Endothelial cell of umbilical vein (primary cell): ENCODE data around the gene WFDC13. TPM values are rescaled to one million over a fixed set of nuclear protein-coding genes. Genes with fewer than 3 reads are reported as not detected.

Source experiments
- BruUV-seq: library from RNA; stranded (reverse); fragments of 400-500 nt; replicated peaks from 2 replicates; lab custom pipeline; 2021; lab: Mats Ljungman, UMichigan
- CTCF ChIA-PET: fragments of 300-600, 350-600 bp; sonication (Branson Sonifier 250); formaldehyde crosslinking; loops from one replicate; lab custom pipeline; 2021; ENCODE audit warnings: antibody characterized with exemption, inconsistent platforms; lab: Charles Lee
- POLR2A ChIA-PET: fragments of 300-600, 350-600 bp; sonication (Branson Sonifier 250); formaldehyde crosslinking; loops from one replicate; lab custom pipeline; 2021; ENCODE audit warnings: antibody characterized with exemption, inconsistent platforms; lab: Charles Lee
- DNase-seq: peaks from one replicate; pipeline ENCODE4 v3.0.0-alpha.2; 2011; ENCODE audit warnings: low read depth, low spot score
- FAIRE-seq: peaks from 2 replicates; lab custom pipeline; 2011; peaks lifted over from hg19 to GRCh38; lab: Jason Lieb, UNC
- H2AFZ ChIP-seq: 2 replicates; pipeline ENCODE4 v1.6.0; 2012; ENCODE audit warnings: low read depth, low read length, control low read depth, inconsistent platforms
- H3K27ac ChIP-seq: 2 replicates; pipeline ENCODE4 v1.5.1; 2011; ENCODE audit warnings: low read depth, mild to moderate bottlenecking, control low read depth, low read length, moderate library complexity; ENCODE audit not compliant: insufficient read depth
- H3K27me3 ChIP-seq, 2 experiments: 2 replicates each; pipeline versions ENCODE4 v1.6.0 to v1.6.1; 2011; ENCODE audit warnings: low read length in 2 of 2, mixed read lengths in 1 of 2; ENCODE audit not compliant: control insufficient read depth in 2 of 2, insufficient read depth in 2 of 2
- H3K36me3 ChIP-seq, 2 experiments: 2 replicates in 1 of 2; 3 replicates in 1 of 2; pipeline ENCODE4 v1.5.1; 2011; ENCODE audit warnings: low read length in 2 of 2, mild to moderate bottlenecking in 1 of 2, moderate library complexity in 1 of 2; ENCODE audit not compliant: control insufficient read depth in 2 of 2, insufficient read depth in 2 of 2; ENCODE audit errors: extremely low read depth in 1 of 2
- H3K4me1 ChIP-seq: 3 replicates; pipeline ENCODE4 v1.5.1; 2011; ENCODE audit warnings: mild to moderate bottlenecking, low read length; ENCODE audit not compliant: control insufficient read depth, insufficient read depth; ENCODE audit errors: extremely low read depth
- H3K4me2 ChIP-seq: 2 replicates; pipeline ENCODE4 v1.6.1; 2011; ENCODE audit warnings: low read length, control low read depth, mixed read lengths; ENCODE audit not compliant: insufficient read depth
- H3K4me3 ChIP-seq, 3 experiments: fragments of 200-600 bp in 1 of 3; sonication (generic), shearing (Covaris generic) in 1 of 3; replicated peaks in 1 of 3; 2 replicates each; pipeline ENCODE4 v1.5.1; 2011 to 2016; ENCODE audit warnings: control low read depth in 3 of 3, low read length in 3 of 3, mild to moderate bottlenecking in 2 of 3, inconsistent platforms in 1 of 3, low read depth in 1 of 3, moderate library complexity in 1 of 3; ENCODE audit not compliant: insufficient read depth in 1 of 3
- H3K79me2 ChIP-seq: 2 replicates; pipeline ENCODE4 v1.6.0; 2012; ENCODE audit warnings: low read length, inconsistent platforms; ENCODE audit not compliant: control insufficient read depth, insufficient read depth
- H3K9ac ChIP-seq: replicated peaks from 2 replicates; pipeline ENCODE3; 2011; ENCODE audit warnings: low read length, control low read depth; ENCODE audit not compliant: insufficient read depth; ENCODE audit errors: extremely low read depth
- H3K9me1 ChIP-seq: replicated peaks from 3 replicates; pipeline ENCODE4 v1.6.0; 2011; ENCODE audit warnings: mild to moderate bottlenecking, low read length; ENCODE audit not compliant: control insufficient read depth, insufficient read depth; ENCODE audit errors: extremely low read depth
- H3K9me3 ChIP-seq: replicated peaks from 2 replicates; pipeline ENCODE4 v1.5.1; 2012; ENCODE audit warnings: low read length, inconsistent platforms; ENCODE audit not compliant: control insufficient read depth, insufficient read depth
- H4K20me1 ChIP-seq: replicated peaks from 2 replicates; pipeline ENCODE3; 2011; ENCODE audit warnings: mild to moderate bottlenecking, low read length; ENCODE audit not compliant: control insufficient read depth, insufficient read depth; ENCODE audit errors: extremely low read depth
- FOS ChIP-seq: IDR thresholded peaks from 2 replicates; pipeline ENCODE4 v1.6.1; 2011; ENCODE audit warnings: mild to moderate bottlenecking, low read length, moderate library complexity, borderline replicate concordance; ENCODE audit not compliant: insufficient read depth
- GATA2 ChIP-seq: IDR thresholded peaks from 2 replicates; pipeline ENCODE4 v1.7.0; 2011; ENCODE audit warnings: low read depth, mild to moderate bottlenecking, moderate library complexity, mixed read lengths, low read length; ENCODE audit not compliant: insufficient read length, insufficient read depth
- JUN ChIP-seq: IDR thresholded peaks from 2 replicates; pipeline ENCODE4 v1.6.1; 2011; ENCODE audit warnings: borderline replicate concordance, low read depth; ENCODE audit not compliant: insufficient read length, insufficient read depth
- MAX ChIP-seq: IDR thresholded peaks from 2 replicates; pipeline ENCODE4 v1.6.1; 2011; ENCODE audit not compliant: insufficient read depth, insufficient read length
- MYC ChIP-seq: IDR thresholded peaks from one replicate; pipeline ENCODE4 v1.6.1; 2011; ENCODE audit warnings: mild to moderate bottlenecking, low read depth, low read length
- POLR2A ChIP-seq: IDR thresholded peaks from 2 replicates; pipeline ENCODE4 v1.6.1; 2012; ENCODE audit warnings: low read depth, mild to moderate bottlenecking, control low read depth, low read length
- POLR2AphosphoS5 ChIP-seq: IDR thresholded peaks from 2 replicates; pipeline ENCODE4 v1.6.1; 2012; ENCODE audit warnings: low read depth, mild to moderate bottlenecking, control low read depth, low read length, moderate library complexity; ENCODE audit not compliant: insufficient read depth
- dilution Hi-C: fragments of 300-500 bp; cut with MboI; formaldehyde crosslinking; loops from one replicate; pipeline ENCODE4 v1.15.0; 2019; ENCODE audit warnings: low sequenced_read_pairs; ENCODE audit not compliant: extremely low pct_ligation_motif_present
- intact Hi-C: fragments of 100-400 bp; cut with micrococcal nuclease; formaldehyde crosslinking; loops from one replicate; pipeline ENCODE4 v1.10.0; 2022
- microRNA-seq: library from miRNA; unstranded; fragments of <30 nt; microRNA quantifications from one replicate; pipeline ENCODE4 v1.2.0, GENCODE V29; 2021; ENCODE audit warnings: borderline number of aligned reads, borderline replicate concordance
- polyA plus RNA-seq, 4 experiments: library from polyadenylated mRNA; depleted of rRNA in 3 of 4; stranded (reverse) in 3 of 4; unstranded in 1 of 4; fragments of >200 nt; gene quantifications; 2 replicates each; pipeline versions ENCODE4 v1.2.1 to v1.2.3, GENCODE V29; 2011 to 2012; ENCODE audit warnings: missing spikeins in 1 of 4
- small RNA-seq: library from RNA; depleted of rRNA; stranded (forward); fragments of <200 nt; gene quantifications from one replicate; pipeline ENCODE3, GENCODE V24; 2012; ENCODE audit warnings: low replicate concordance, low read depth; ENCODE audit not compliant: insufficient read depth, insufficient read length
- total RNA-seq: library from RNA; stranded (reverse); gene quantifications from 2 replicates; pipeline ENCODE4 v1.2.3, GENCODE V29; 2021

Gene WFDC13
- total and polyA plus RNA-seq, 2 donors (not counting 3 experiments of a cell fraction or from before 2014, with no cell fraction given) = not detected

GRCh38 chr20:45758096-45758495 is 56.3 kb downstream of the WFDC13 start:
- H3K4me2 ChIP-seq = no peak overlapping the region
- FAIRE-seq (no peak), DNase-seq (no peak)
- H3K4me3 ChIP-seq = no peak overlapping the region
- no peak for TF ChIP-seq FOS
- TF ChIP-seq MYC = no peak
- TF ChIP-seq JUN = no peak
- no peak for TF ChIP-seq GATA2
- no peak for TF ChIP-seq POLR2A
- no peak for TF ChIP-seq MAX
- no peak for TF ChIP-seq POLR2AphosphoS5
- no TSS peak for BruUV-seq
- dilution Hi-C loops = no loop called here
- H3K27me3 ChIP-seq = peaks cover 0 to 2% of the 10 kb centered on the region in 2 experiments
- no peak overlapping the region for H3K27ac ChIP-seq
- no peak overlapping the region for H3K9ac ChIP-seq
- CTCF ChIA-PET = interaction anchor here (0.5 to 1.1 kb wide), 2 partner anchors 12 to 13 kb away, joined by 3 to 4 read pairs; no protein-coding TSS in a partner anchor
- no peaks in the 10 kb centered on the region for H3K9me3 ChIP-seq
- H2AFZ ChIP-seq = no peak overlapping the region
- intact Hi-C loops = no loop called here
- POLR2A ChIA-PET = no interaction called here
- no peaks in the 10 kb centered on the region for H3K4me1 ChIP-seq
- no peaks in the 10 kb centered on the region for H3K36me3 ChIP-seq
- H3K9me1 ChIP-seq = no peaks in the 10 kb centered on the region
- H3K79me2 ChIP-seq = no peaks in the 10 kb centered on the region
- H4K20me1 ChIP-seq = no peaks in the 10 kb centered on the region

Small RNA genes lying within 50 kb of the gene (microRNA-seq; reads per million reads assigned to microRNA genes)
- gene MIR3617 = not detected

Small RNA genes lying within 50 kb of the gene (small RNA-seq; reads per million reads assigned to genes)
- not detected for gene MIR3617
- gene SPINT5P = not detected

Other genes with a start within 250 kb of the WFDC13 start
- not detected in 2 replicates for gene WFDC2, start 232.3 kb upstream of the WFDC13 start, total RNA-seq
- gene WFDC2, start 232.3 kb upstream of the WFDC13 start, polyA plus RNA-seq = 0.22 TPM in 1 of 2 replicates, not detected in the other
- not detected in 2 replicates for gene SPINT3, start 186.4 kb upstream of the WFDC13 start, total RNA-seq
- not detected in 2 replicates for gene SPINT3, start 186.4 kb upstream of the WFDC13 start, polyA plus RNA-seq
- not detected in 2 replicates for gene WFDC6, start 162.6 kb upstream of the WFDC13 start, total RNA-seq
- not detected in 2 replicates for gene WFDC6, start 162.6 kb upstream of the WFDC13 start, polyA plus RNA-seq
- not detected in 2 replicates for gene EPPIN, start 154.6 kb upstream of the WFDC13 start, total RNA-seq
- gene EPPIN, start 154.6 kb upstream of the WFDC13 start, polyA plus RNA-seq = not detected in 2 replicates
- gene WFDC8, start 122.8 kb upstream of the WFDC13 start, total RNA-seq = not detected in 2 replicates
- gene WFDC8, start 122.8 kb upstream of the WFDC13 start, polyA plus RNA-seq = not detected in 2 replicates
- gene WFDC10A, start 72.3 kb upstream of the WFDC13 start, total RNA-seq = not detected in 2 replicates
- not detected in 2 replicates for gene WFDC10A, start 72.3 kb upstream of the WFDC13 start, polyA plus RNA-seq
- not detected in 2 replicates for gene WFDC9, start 70.8 kb upstream of the WFDC13 start, total RNA-seq
- gene WFDC9, start 70.8 kb upstream of the WFDC13 start, polyA plus RNA-seq = not detected in 2 replicates
- gene WFDC11, start 31.8 kb upstream of the WFDC13 start, total RNA-seq = not detected in 2 replicates
- gene WFDC11, start 31.8 kb upstream of the WFDC13 start, polyA plus RNA-seq = not detected in 2 replicates
- gene WFDC10B, start 3.0 kb downstream of the WFDC13 start, total RNA-seq = not detected in 2 replicates
- not detected in 2 replicates for gene WFDC10B, start 3.0 kb downstream of the WFDC13 start, polyA plus RNA-seq
- not detected in 2 replicates for gene SPINT4, start 20.3 kb downstream of the WFDC13 start, total RNA-seq
- not detected in 2 replicates for gene SPINT4, start 20.3 kb downstream of the WFDC13 start, polyA plus RNA-seq
- gene WFDC3, start 89.8 kb downstream of the WFDC13 start, total RNA-seq = not detected in 2 replicates
- 0.39 TPM in 1 of 2 replicates, not detected in the other for gene WFDC3, start 89.8 kb downstream of the WFDC13 start, polyA plus RNA-seq
- 31.9 and 33.7 TPM in 2 replicates for gene DNTTIP1, start 89.9 kb downstream of the WFDC13 start, total RNA-seq
- 38.4 and 40.5 TPM in 2 replicates for gene DNTTIP1, start 89.9 kb downstream of the WFDC13 start, polyA plus RNA-seq
- 108 and 129 TPM in 2 replicates for gene UBE2C, start 110.6 kb downstream of the WFDC13 start, total RNA-seq
- gene UBE2C, start 110.6 kb downstream of the WFDC13 start, polyA plus RNA-seq = 130 and 135 TPM in 2 replicates
- not detected in 2 replicates for gene TNNC2, start 125.3 kb downstream of the WFDC13 start, total RNA-seq
- 0.19 and 0.26 TPM in 2 replicates for gene TNNC2, start 125.3 kb downstream of the WFDC13 start, polyA plus RNA-seq
- gene SNX21, start 131.8 kb downstream of the WFDC13 start, total RNA-seq = 11.9 and 14.9 TPM in 2 replicates
- 11.6 and 14.8 TPM in 2 replicates for gene SNX21, start 131.8 kb downstream of the WFDC13 start, polyA plus RNA-seq
- 15.5 and 15.8 TPM in 2 replicates for gene ACOT8, start 155.4 kb downstream of the WFDC13 start, total RNA-seq
- gene ACOT8, start 155.4 kb downstream of the WFDC13 start, polyA plus RNA-seq = 50.9 and 58.8 TPM in 2 replicates
- 4.2 and 4.4 TPM in 2 replicates for gene ZSWIM3, start 155.6 kb downstream of the WFDC13 start, total RNA-seq
- gene ZSWIM3, start 155.6 kb downstream of the WFDC13 start, polyA plus RNA-seq = 3.8 and 4.5 TPM in 2 replicates
- gene ZSWIM1, start 179.2 kb downstream of the WFDC13 start, total RNA-seq = 10.0 and 11.3 TPM in 2 replicates
- 8.5 and 9.4 TPM in 2 replicates for gene ZSWIM1, start 179.2 kb downstream of the WFDC13 start, polyA plus RNA-seq
- gene SPATA25, start 185.6 kb downstream of the WFDC13 start, total RNA-seq = 1.3 TPM in 1 of 2 replicates, not detected in the other
- 0.69 and 1.0 TPM in 2 replicates for gene SPATA25, start 185.6 kb downstream of the WFDC13 start, polyA plus RNA-seq
- gene NEURL2, start 189.2 kb downstream of the WFDC13 start, total RNA-seq = 5.4 and 6.5 TPM in 2 replicates
- 2.8 and 4.5 TPM in 2 replicates for gene NEURL2, start 189.2 kb downstream of the WFDC13 start, polyA plus RNA-seq
- gene CTSA, start 189.3 kb downstream of the WFDC13 start, total RNA-seq = 156 and 169 TPM in 2 replicates
- gene CTSA, start 189.3 kb downstream of the WFDC13 start, polyA plus RNA-seq = 409 and 427 TPM in 2 replicates
- 61.9 and 62.1 TPM in 2 replicates for gene PLTP, start 210.1 kb downstream of the WFDC13 start, total RNA-seq
- gene PLTP, start 210.1 kb downstream of the WFDC13 start, polyA plus RNA-seq = 118 TPM in 2 replicates
- gene PCIF1, start 232.6 kb downstream of the WFDC13 start, total RNA-seq = 25.8 and 27.2 TPM in 2 replicates
- 26.4 and 27.6 TPM in 2 replicates for gene PCIF1, start 232.6 kb downstream of the WFDC13 start, polyA plus RNA-seq